GM23338 (cell line): ENCODE results near the gene PCDHGC4. TPM values are rescaled to one million over a fixed set of nuclear protein-coding genes. Genes with fewer than 3 reads are reported as not detected.

Experiments
- ATAC-seq: fragments of 200-7000 bp; cut with Tn5 transposase; 3 replicates; pipeline ENCODE4 v1.9.1; 2020
- DNase-seq: peaks from one replicate; pipeline ENCODE4 v3.0.0-alpha.2; 2015; ENCODE audit warnings: low spot score
- H2AFZ ChIP-seq: fragments of 200-600 bp; sonication (generic); 2 replicates; pipeline ENCODE4 v1.8.0; 2016; ENCODE audit warnings: antibody characterized with exemption, mild to moderate bottlenecking, moderate library complexity
- H3F3A ChIP-seq: fragments of 200-600 bp; sonication (generic); replicated peaks from 2 replicates; pipeline ENCODE4 v1.8.0; 2017; ENCODE audit warnings: antibody characterized with exemption, mixed run types, low read depth
- H3K27ac ChIP-seq: fragments of 200-600 bp; sonication (generic); 2 replicates; pipeline ENCODE4 v1.6.1; 2016; ENCODE audit warnings: low read depth
- H3K27me3 ChIP-seq: fragments of 200-600 bp; sonication (generic); 2 replicates; pipeline ENCODE4 v1.8.0; 2016; ENCODE audit warnings: mild to moderate bottlenecking, mixed run types, moderate library complexity; ENCODE audit not compliant: insufficient read depth
- H3K36me3 ChIP-seq: fragments of 200-600 bp; sonication (generic); 2 replicates; pipeline ENCODE4 v1.8.0; 2016; ENCODE audit warnings: mild to moderate bottlenecking; ENCODE audit not compliant: insufficient read depth
- H3K4me1 ChIP-seq: fragments of 200-600 bp; sonication (generic); 2 replicates; pipeline ENCODE4 v1.8.0; 2016; ENCODE audit warnings: mild to moderate bottlenecking, moderate library complexity; ENCODE audit not compliant: insufficient read depth
- H3K4me2 ChIP-seq: fragments of 200-600 bp; sonication (generic); 2 replicates; pipeline ENCODE4 v1.7.1; 2017; ENCODE audit warnings: mixed run types
- H3K4me3 ChIP-seq: fragments of 200-600 bp; sonication (generic); 2 replicates; pipeline ENCODE4 v1.6.1; 2016; ENCODE audit warnings: mixed run types
- H3K79me2 ChIP-seq: fragments of 200-600 bp; sonication (generic); replicated peaks from 2 replicates; pipeline ENCODE4 v1.8.0; 2017; ENCODE audit warnings: mild to moderate bottlenecking; ENCODE audit not compliant: insufficient read depth
- H3K9me2 ChIP-seq: fragments of 200-600 bp; sonication (generic); 2 replicates; pipeline ENCODE4 v1.8.0; 2017; ENCODE audit not compliant: insufficient read depth
- H4K20me1 ChIP-seq: fragments of 200-600 bp; sonication (generic); replicated peaks from 2 replicates; pipeline ENCODE4 v1.8.0; 2017; ENCODE audit warnings: mild to moderate bottlenecking; ENCODE audit not compliant: insufficient read depth
- H3K27ac Mint-ChIP-seq: 2 replicates; pipeline ENCODE4 v1.8.0; 2020; ENCODE audit warnings: inconsistent platforms, mild to moderate bottlenecking, moderate library complexity, mixed read lengths
- H3K27me3 Mint-ChIP-seq: 3 replicates; pipeline ENCODE4 v1.8.0; 2022; ENCODE audit warnings: low read depth, mild to moderate bottlenecking, moderate library complexity, mixed read lengths, inconsistent platforms; ENCODE audit not compliant: insufficient read depth, poor library complexity
- H3K36me3 Mint-ChIP-seq: 3 replicates; pipeline ENCODE4 v1.8.0; 2021; ENCODE audit warnings: low read depth, mild to moderate bottlenecking, inconsistent platforms, moderate library complexity, mixed read lengths
- H3K4me1 Mint-ChIP-seq: 3 replicates; pipeline ENCODE4 v1.8.0; 2020; ENCODE audit warnings: mild to moderate bottlenecking, inconsistent platforms, mixed read lengths
- H3K4me3 Mint-ChIP-seq: 3 replicates; pipeline ENCODE4 v1.8.0; 2021; ENCODE audit warnings: moderate library complexity, mild to moderate bottlenecking, inconsistent platforms, mixed read lengths
- H3K9me3 Mint-ChIP-seq: 3 replicates; pipeline ENCODE4 v1.8.0; 2020; ENCODE audit warnings: moderate library complexity, mild to moderate bottlenecking, inconsistent platforms, mixed read lengths
- CTCF ChIP-seq, 2 experiments: fragments of 200-600 bp in 1 of 2; sonication (generic) in 1 of 2; conservative IDR thresholded peaks; 2 replicates each; pipeline versions ENCODE4 v1.5.1 to v1.6.1; 2016 to 2017; ENCODE audit warnings: antibody characterized with exemption in 2 of 2, low read depth in 2 of 2, mild to moderate bottlenecking in 2 of 2, moderate library complexity in 1 of 2
- ETS1 ChIP-seq: IDR thresholded peaks from 2 replicates; pipeline ENCODE4 v1.6.1; 2016; ENCODE audit warnings: antibody characterized with exemption
- EZH2phosphoT487 ChIP-seq: fragments of 200-600 bp; sonication (generic); IDR thresholded peaks from one replicate; pipeline ENCODE4 v1.8.1; 2018; ENCODE audit warnings: antibody characterized with exemption; ENCODE audit not compliant: unreplicated experiment
- JUNB ChIP-seq: IDR thresholded peaks from one replicate; pipeline ENCODE4 v1.6.1; 2016; ENCODE audit warnings: antibody characterized with exemption; ENCODE audit not compliant: unreplicated experiment
- NANOG ChIP-seq: IDR thresholded peaks from 2 replicates; pipeline ENCODE4 v1.6.1; 2016; ENCODE audit warnings: antibody characterized with exemption, borderline replicate concordance
- POLR2AphosphoS5 ChIP-seq: IDR thresholded peaks from 2 replicates; pipeline ENCODE4 v1.6.1; 2016; ENCODE audit warnings: antibody characterized with exemption, low read depth
- ZNF114 ChIP-seq: fragments of 250-450 bp; sonication (Bioruptor Pico); IDR thresholded peaks from 2 replicates; pipeline ENCODE4 v1.5.0; 2020; ENCODE audit warnings: mild to moderate bottlenecking, moderate library complexity
- ZNF331 ChIP-seq: fragments of 250-450 bp; sonication (Bioruptor Pico); IDR thresholded peaks from 2 replicates; pipeline ENCODE4 v1.5.0; 2020; ENCODE audit warnings: low read depth, mild to moderate bottlenecking, moderate library complexity
- ZNF462 ChIP-seq: fragments of 250-450 bp; sonication (Bioruptor Pico); IDR thresholded peaks from 2 replicates; pipeline ENCODE4 v1.5.0; 2020; ENCODE audit warnings: mild to moderate bottlenecking, moderate library complexity
- polyA plus RNA-seq: library from polyadenylated mRNA; unstranded; fragments of >200 nt; fragmentation: Nextera tagmentation; extraction: Ambion mirVana; gene quantifications from 2 replicates; pipeline ENCODE4 v1.2.1, GENCODE V29; 2016
- total RNA-seq: library from RNA; depleted of rRNA; stranded (reverse); fragments of >200 nt; shearing (Covaris generic); gene quantifications from 2 replicates; pipeline ENCODE4 v1.2.3, GENCODE V29; 2014

The PCDHGC4 gene
- total and polyA plus RNA-seq, 2 experiments from 2014 or later: 0.31 to 3.0 TPM

DNA sequence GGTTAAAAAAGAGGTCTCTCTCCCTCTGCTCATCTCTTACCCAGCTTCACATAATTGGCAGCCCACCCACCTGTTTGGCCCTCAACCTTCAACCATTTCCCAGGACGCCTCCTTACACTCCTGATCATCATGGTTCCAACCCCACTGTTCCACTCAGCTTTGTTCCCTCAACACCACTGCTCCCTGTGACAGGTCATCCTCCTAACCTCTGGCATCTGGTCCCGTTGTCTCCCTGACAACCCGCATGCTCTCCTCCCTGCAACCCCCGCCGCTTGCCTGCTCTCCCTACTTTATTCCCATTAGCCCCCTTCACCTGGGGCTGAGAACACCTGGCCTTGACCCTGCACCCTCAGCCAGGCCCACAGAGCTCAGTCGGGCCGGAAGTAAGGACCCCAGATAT lies 16.9 kb downstream of the PCDHGC4 start:
- H3K4me3 Mint-ChIP-seq: no peak overlapping the region
- no peaks in the 10 kb centered on the region for H3K9me3 Mint-ChIP-seq
- no peaks in the 10 kb centered on the region for H3K27me3 ChIP-seq
- H3F3A ChIP-seq: no peaks in the 10 kb centered on the region
- no peak overlapping the region for H3K27ac ChIP-seq
- peaks cover 2% of the 10 kb centered on the region; the same call in 1 of the 2 replicates for H3K4me1 ChIP-seq
- H3K36me3 ChIP-seq: no peaks in the 10 kb centered on the region
- H4K20me1 ChIP-seq: no peaks in the 10 kb centered on the region
- H3K27ac Mint-ChIP-seq: no peak overlapping the region
- H3K4me1 Mint-ChIP-seq: peaks cover 9% of the 10 kb centered on the region
- H3K79me2 ChIP-seq: no peaks in the 10 kb centered on the region
- peaks cover 9% of the 10 kb centered on the region for H3K27me3 Mint-ChIP-seq
- H3K4me3 ChIP-seq: no peak overlapping the region
- peaks cover 17% of the 10 kb centered on the region for H3K36me3 Mint-ChIP-seq
- H3K4me2 ChIP-seq: no peak overlapping the region
- TF ChIP-seq ZNF462 (CRISPR knock-in tag) (no peak), ZNF114 (CRISPR knock-in tag) (no peak), ETS1 (no peak), CTCF (conservative IDR thresholded peaks at IDR 0.05; ENCODE audit: low read depth in 2 of 2) (no peak), POLR2AphosphoS5 (no peak), NANOG (no peak), ZNF331 (CRISPR knock-in tag) (no peak), EZH2phosphoT487 (no peak), JUNB (no peak)
- ATAC-seq (peak; percentile 62), DNase-seq (no peak)
- no peaks in the 10 kb centered on the region; the same call in 1 of the 2 replicates for H3K9me2 ChIP-seq
- H2AFZ ChIP-seq: no peak overlapping the region
